Measurements from ENCODE around the gene MARCHF2. TPM values are rescaled to one million over a fixed set of nuclear protein-coding genes. Genes with fewer than 3 reads are reported as not detected.
A peak's percentile ranks its signal among the peaks of the same experiment; 100 is the strongest.

MARCHF2 gene
- total RNA-seq, 1 experiment from 2014 or later, result 20.2 TPM

DNA sequence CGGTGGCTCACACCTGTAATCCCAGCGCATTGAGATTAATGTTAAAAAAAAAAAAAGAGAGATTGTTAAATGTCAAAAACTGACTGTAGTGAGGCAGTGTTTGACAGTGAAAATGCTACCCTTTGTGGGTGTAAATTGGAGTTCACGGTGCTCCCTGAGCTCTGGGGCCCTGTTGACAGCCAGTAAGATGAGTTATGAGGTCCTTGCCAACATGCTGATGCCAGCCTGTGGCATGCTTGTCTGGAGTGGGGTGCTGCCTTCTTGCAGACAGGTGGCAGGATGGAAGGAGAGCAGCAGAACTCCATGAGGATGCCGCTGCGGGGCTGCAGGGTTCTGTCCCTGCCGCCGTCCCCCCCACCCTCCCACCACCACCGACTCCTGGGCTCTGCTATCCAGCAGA lies 63.4 kb downstream of the MARCHF2 start (continued):
- TF ChIP-seq, protein P1, sequence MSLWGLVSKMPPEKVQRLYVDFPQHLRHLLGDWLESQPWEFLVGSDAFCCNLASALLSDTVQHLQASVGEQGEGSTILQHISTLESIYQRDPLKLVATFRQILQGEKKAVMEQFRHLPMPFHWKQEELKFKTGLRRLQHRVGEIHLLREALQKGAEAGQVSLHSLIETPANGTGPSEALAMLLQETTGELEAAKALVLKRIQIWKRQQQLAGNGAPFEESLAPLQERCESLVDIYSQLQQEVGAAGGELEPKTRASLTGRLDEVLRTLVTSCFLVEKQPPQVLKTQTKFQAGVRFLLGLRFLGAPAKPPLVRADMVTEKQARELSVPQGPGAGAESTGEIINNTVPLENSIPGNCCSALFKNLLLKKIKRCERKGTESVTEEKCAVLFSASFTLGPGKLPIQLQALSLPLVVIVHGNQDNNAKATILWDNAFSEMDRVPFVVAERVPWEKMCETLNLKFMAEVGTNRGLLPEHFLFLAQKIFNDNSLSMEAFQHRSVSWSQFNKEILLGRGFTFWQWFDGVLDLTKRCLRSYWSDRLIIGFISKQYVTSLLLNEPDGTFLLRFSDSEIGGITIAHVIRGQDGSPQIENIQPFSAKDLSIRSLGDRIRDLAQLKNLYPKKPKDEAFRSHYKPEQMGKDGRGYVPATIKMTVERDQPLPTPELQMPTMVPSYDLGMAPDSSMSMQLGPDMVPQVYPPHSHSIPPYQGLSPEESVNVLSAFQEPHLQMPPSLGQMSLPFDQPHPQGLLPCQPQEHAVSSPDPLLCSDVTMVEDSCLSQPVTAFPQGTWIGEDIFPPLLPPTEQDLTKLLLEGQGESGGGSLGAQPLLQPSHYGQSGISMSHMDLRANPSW (CRISPR knock-in tag; conservative IDR thresholded peaks at IDR 0.05; ENCODE audit: low read depth), result no peak
- TF ChIP-seq IRF2 (CRISPR knock-in tag; IDR thresholded peaks at IDR 0.05; ENCODE audit: borderline replicate concordance, low read depth) (no peak), KAT7 (CRISPR knock-in tag; IDR thresholded peaks at IDR 0.05; ENCODE audit: borderline replicate concordance) (no peak), SP1 (CRISPR knock-in tag; conservative IDR thresholded peaks at IDR 0.05) (no peak)

DNA sequence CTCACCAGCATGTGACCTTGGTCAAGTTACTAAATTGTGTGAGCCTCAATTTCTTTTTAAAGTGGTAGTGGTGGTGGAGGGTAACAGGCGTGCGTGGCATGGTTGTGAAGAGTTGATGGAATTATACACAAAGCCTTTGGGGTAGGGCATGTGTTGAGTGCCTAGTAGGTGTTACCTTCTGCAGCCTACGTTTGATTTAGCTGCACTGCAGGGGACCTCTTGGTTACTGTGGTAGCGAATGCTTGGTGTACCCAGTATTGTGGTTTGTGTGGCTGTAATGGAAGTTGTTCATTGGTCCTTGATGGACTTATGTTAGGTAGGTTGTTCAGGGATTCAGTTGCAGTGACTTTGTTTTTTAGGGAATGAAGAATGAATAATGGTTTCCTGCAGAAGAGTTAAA lies 64.8 kb downstream of the MARCHF2 start:
- ATAC-seq (no peak), DNase-seq (ENCODE audit: low spot score) (no peak)
- no peak overlapping the region for H3K4me3 Mint-ChIP-seq
- CTCF ChIA-PET, result no interaction called here
- H3K9me3 Mint-ChIP-seq, result no peaks in the 10 kb centered on the region
- peaks cover 85% of the 10 kb centered on the region for H3K36me3 Mint-ChIP-seq
- H3K4me1 Mint-ChIP-seq, result peaks cover 11% of the 10 kb centered on the region; the same call in 1 of the 2 replicates
- no peaks in the 10 kb centered on the region for H3K27me3 Mint-ChIP-seq (ENCODE audit: low read depth)
- POLR2A ChIA-PET, result no interaction called here
- TF ChIP-seq, protein P2, sequence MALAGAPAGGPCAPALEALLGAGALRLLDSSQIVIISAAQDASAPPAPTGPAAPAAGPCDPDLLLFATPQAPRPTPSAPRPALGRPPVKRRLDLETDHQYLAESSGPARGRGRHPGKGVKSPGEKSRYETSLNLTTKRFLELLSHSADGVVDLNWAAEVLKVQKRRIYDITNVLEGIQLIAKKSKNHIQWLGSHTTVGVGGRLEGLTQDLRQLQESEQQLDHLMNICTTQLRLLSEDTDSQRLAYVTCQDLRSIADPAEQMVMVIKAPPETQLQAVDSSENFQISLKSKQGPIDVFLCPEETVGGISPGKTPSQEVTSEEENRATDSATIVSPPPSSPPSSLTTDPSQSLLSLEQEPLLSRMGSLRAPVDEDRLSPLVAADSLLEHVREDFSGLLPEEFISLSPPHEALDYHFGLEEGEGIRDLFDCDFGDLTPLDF (CRISPR knock-in tag; IDR thresholded peaks at IDR 0.05), result no peak
- TF ChIP-seq, protein P3, sequence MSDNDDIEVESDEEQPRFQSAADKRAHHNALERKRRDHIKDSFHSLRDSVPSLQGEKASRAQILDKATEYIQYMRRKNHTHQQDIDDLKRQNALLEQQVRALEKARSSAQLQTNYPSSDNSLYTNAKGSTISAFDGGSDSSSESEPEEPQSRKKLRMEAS (CRISPR knock-in tag; IDR thresholded peaks at IDR 0.05), result no peak
- TF ChIP-seq ZBTB43 (CRISPR knock-in tag; IDR thresholded peaks at IDR 0.05) (no peak), JAZF1 (CRISPR knock-in tag; IDR thresholded peaks at IDR 0.05) (no peak), TCF7 (CRISPR knock-in tag; IDR thresholded peaks at IDR 0.05; ENCODE audit: low read depth) (no peak), KAT7 (CRISPR knock-in tag; IDR thresholded peaks at IDR 0.05; ENCODE audit: borderline replicate concordance) (no peak), CDX4 (CRISPR knock-in tag; IDR thresholded peaks at IDR 0.05; ENCODE audit: borderline replicate concordance) (no peak), GRHL2 (CRISPR knock-in tag; IDR thresholded peaks at IDR 0.05; ENCODE audit: insufficient replicate concordance, severe bottlenecking) (no peak), IRF2 (CRISPR knock-in tag; IDR thresholded peaks at IDR 0.05; ENCODE audit: borderline replicate concordance, low read depth) (no peak), NR2C2 (CRISPR knock-in tag; IDR thresholded peaks at IDR 0.05) (no peak), SMAD3 (CRISPR knock-in tag; IDR thresholded peaks at IDR 0.05; ENCODE audit: borderline replicate concordance) (no peak)
- peak overlapping the region; percentile 73 for H3K27ac Mint-ChIP-seq

DNA sequence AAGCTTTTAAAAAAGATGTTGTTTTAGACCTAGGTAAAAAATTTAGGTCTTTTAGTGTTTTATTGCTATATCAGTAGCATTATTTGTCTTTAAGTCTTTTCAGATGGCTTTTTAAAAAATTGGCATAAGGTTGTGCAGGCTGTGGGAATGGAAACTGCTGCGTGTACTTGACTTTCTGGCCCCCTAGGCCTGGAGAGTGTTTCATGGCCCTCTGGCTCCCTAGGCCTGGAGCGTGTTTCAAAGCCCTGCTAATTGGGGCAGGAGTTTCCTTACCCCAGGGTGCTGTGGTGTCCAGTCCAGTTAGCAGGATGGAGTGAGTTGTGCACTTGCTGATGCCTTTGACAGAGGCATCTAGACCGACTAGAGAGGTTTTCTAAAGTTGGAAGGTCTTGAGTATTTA lies 65.5 kb downstream of the MARCHF2 start:
- H3K9me3 Mint-ChIP-seq, result no peaks in the 10 kb centered on the region
- POLR2A ChIA-PET, result interaction anchor here (0.7 kb wide), 1 partner anchor 14 kb away, joined by 6 read pairs; no protein-coding TSS in a partner anchor

More for the DNA sequence above, 65.5 kb downstream of the MARCHF2 start:
- CTCF ChIA-PET, result interaction anchor here (0.6 to 1.1 kb wide), 3 partner anchors 9 to 221 kb away, joined by 3 to 4 read pairs (median 4); no protein-coding TSS in a partner anchor
- ATAC-seq, result no peak
- Mint-ChIP-seq H3K36me3 (peaks cover 85% of the 10 kb centered on the region), H3K4me1 (peaks cover 11% of the 10 kb centered on the region; the same call in 1 of the 2 replicates), H3K4me3 (no peak overlapping the region), H3K27me3 (ENCODE audit: low read depth) (no peaks in the 10 kb centered on the region), H3K27ac (peak overlapping the region; percentile 66; the same call in 1 of the 2 replicates)
- TF ChIP-seq NR2C2 (CRISPR knock-in tag; IDR thresholded peaks at IDR 0.05) (no peak), USF1 (CRISPR knock-in tag; IDR thresholded peaks at IDR 0.05) (no peak)
- DNase-seq (ENCODE audit: low spot score), result no peak

All from WTC11 (cell line).